Panc1 (cell line): Measurements from ENCODE around the gene VWA5B1. TPM values are rescaled to one million over a fixed set of nuclear protein-coding genes. Genes with fewer than 3 reads are reported as not detected.

Experiments
- ATAC-seq: fragments of 200-7000 bp; cut with Tn5 transposase; 2 replicates; pipeline ENCODE4 v1.9.1; 2020; ENCODE audit warnings: mild to moderate bottlenecking, moderate library complexity
- BruUV-seq: library from RNA; stranded (reverse); fragments of 400-500 nt; replicated peaks from 2 replicates; lab custom pipeline; 2021; lab: Mats Ljungman, UMichigan
- CTCF ChIA-PET: fragments of 300-600 bp; sonication (Branson Sonifier 250); formaldehyde crosslinking; loops from one replicate; lab custom pipeline; 2022; ENCODE audit warnings: antibody characterized with exemption; lab: Charles Lee
- POLR2A ChIA-PET: fragments of 300-600 bp; sonication (Branson Sonifier 250); formaldehyde crosslinking; loops from one replicate; lab custom pipeline; 2022; ENCODE audit warnings: antibody characterized with exemption; lab: Charles Lee
- DNase-seq: peaks from one replicate; pipeline ENCODE4 v3.0.0-alpha.2; 2010; ENCODE audit warnings: low read depth, low spot score
- H3K27ac ChIP-seq: 2 replicates; pipeline ENCODE4 v1.5.1; 2011; ENCODE audit warnings: mild to moderate bottlenecking, low read length, inconsistent platforms
- H3K27me3 ChIP-seq: fragments of 200-500 bp; sonication (Bioruptor generic); 2 replicates; pipeline ENCODE4 v1.6.0; 2014; ENCODE audit warnings: low read length, inconsistent platforms; ENCODE audit not compliant: control insufficient read depth, insufficient read depth
- H3K36me3 ChIP-seq: fragments of 200-500 bp; sonication (Bioruptor generic); 2 replicates; pipeline ENCODE4 v1.5.1; 2014; ENCODE audit warnings: inconsistent platforms, mild to moderate bottlenecking, low read length, moderate library complexity; ENCODE audit not compliant: control insufficient read depth, insufficient read depth
- H3K4me1 ChIP-seq: 2 replicates; pipeline ENCODE4 v1.5.1; 2011; ENCODE audit warnings: inconsistent platforms, mild to moderate bottlenecking, low read length, moderate library complexity; ENCODE audit not compliant: control insufficient read depth, insufficient read depth
- H3K4me3 ChIP-seq, 2 experiments: 2 replicates each; pipeline ENCODE4 v1.5.1; 2011 to 2012; ENCODE audit warnings: low read depth in 2 of 2, low read length in 2 of 2, mild to moderate bottlenecking in 2 of 2, inconsistent platforms in 1 of 2, moderate library complexity in 1 of 2
- H3K9me3 ChIP-seq: fragments of 200-500 bp; sonication (Bioruptor generic); 2 replicates; pipeline ENCODE4 v1.5.1; 2014; ENCODE audit warnings: low read depth, mild to moderate bottlenecking, inconsistent platforms, low read length, moderate library complexity; ENCODE audit not compliant: control insufficient read depth, insufficient read depth
- POLR2AphosphoS5 ChIP-seq: IDR thresholded peaks from 2 replicates; pipeline ENCODE4 v1.6.1; 2012; ENCODE audit warnings: mild to moderate bottlenecking, low read depth, low read length, moderate library complexity
- REST ChIP-seq, 2 experiments: IDR thresholded peaks; 2 replicates each; pipeline ENCODE4 v1.6.1; 2011 to 2012; ENCODE audit warnings: low read depth in 2 of 2, control low read depth in 1 of 2, low read length in 1 of 2, mild to moderate bottlenecking in 1 of 2, moderate library complexity in 1 of 2; ENCODE audit not compliant: insufficient read depth in 1 of 2
- SIN3A ChIP-seq: IDR thresholded peaks from 2 replicates; pipeline ENCODE4 v1.6.1; 2012; ENCODE audit warnings: low read depth, mild to moderate bottlenecking, low read length, moderate library complexity, borderline replicate concordance; ENCODE audit not compliant: insufficient read depth
- TCF7L2 ChIP-seq: IDR thresholded peaks from 2 replicates; pipeline ENCODE4 v1.6.1; 2011; ENCODE audit warnings: mild to moderate bottlenecking, low read depth, low read length, inconsistent platforms
- in situ Hi-C: cut with HindIII; loops from 2 replicates; pipeline ENCODE4 v1.10.0; 2016; ENCODE audit warnings: low sequenced_read_pairs, low pct_unique_long_range_greater_than_20kb
- intact Hi-C: fragments of 100-400 bp; cut with micrococcal nuclease; formaldehyde crosslinking; loops from one replicate; pipeline ENCODE4 v1.10.0; 2022; ENCODE audit not compliant: unreplicated experiment
- total RNA-seq: library from RNA; stranded (reverse); gene quantifications from one replicate; pipeline ENCODE4 v1.2.1, GENCODE V29; 2021; ENCODE audit not compliant: unreplicated experiment
- TF ChIP-seq, protein P1 (sequence below): fragments of 450-650 bp; IDR thresholded peaks from 2 replicates; pipeline ENCODE4 v1.5.1; 2017; ENCODE audit warnings: mild to moderate bottlenecking

Gene VWA5B1
- total RNA-seq, 1 experiment from 2014 or later = not detected

- Histone ChIP-seq H3K4me1 (no peaks in the 10 kb centered on the region), H3K27me3 (no peaks in the 10 kb centered on the region; the same call in 1 of the 2 replicates), H3K27ac (no peak overlapping the region), H3K9me3 (no peaks in the 10 kb centered on the region), H3K36me3 (no peaks in the 10 kb centered on the region), H3K4me3 (no peak overlapping the region)
- ATAC-seq = no peak
- TF ChIP-seq SIN3A (no peak), POLR2AphosphoS5 (no peak), REST (IDR thresholded peaks at IDR 0.05; ENCODE audit: insufficient read depth in 1 of 2, low read depth in 2 of 2, low read length in 1 of 2) (no peak), TCF7L2 (no peak)
- TF ChIP-seq, protein P1, sequence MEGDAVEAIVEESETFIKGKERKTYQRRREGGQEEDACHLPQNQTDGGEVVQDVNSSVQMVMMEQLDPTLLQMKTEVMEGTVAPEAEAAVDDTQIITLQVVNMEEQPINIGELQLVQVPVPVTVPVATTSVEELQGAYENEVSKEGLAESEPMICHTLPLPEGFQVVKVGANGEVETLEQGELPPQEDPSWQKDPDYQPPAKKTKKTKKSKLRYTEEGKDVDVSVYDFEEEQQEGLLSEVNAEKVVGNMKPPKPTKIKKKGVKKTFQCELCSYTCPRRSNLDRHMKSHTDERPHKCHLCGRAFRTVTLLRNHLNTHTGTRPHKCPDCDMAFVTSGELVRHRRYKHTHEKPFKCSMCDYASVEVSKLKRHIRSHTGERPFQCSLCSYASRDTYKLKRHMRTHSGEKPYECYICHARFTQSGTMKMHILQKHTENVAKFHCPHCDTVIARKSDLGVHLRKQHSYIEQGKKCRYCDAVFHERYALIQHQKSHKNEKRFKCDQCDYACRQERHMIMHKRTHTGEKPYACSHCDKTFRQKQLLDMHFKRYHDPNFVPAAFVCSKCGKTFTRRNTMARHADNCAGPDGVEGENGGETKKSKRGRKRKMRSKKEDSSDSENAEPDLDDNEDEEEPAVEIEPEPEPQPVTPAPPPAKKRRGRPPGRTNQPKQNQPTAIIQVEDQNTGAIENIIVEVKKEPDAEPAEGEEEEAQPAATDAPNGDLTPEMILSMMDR = no peak
- no peak for DNase-seq
- no TSS peak for BruUV-seq
- CTCF ChIA-PET = no interaction called here
- POLR2A ChIA-PET = no interaction called here
- intact Hi-C loops (no loop called here), in situ Hi-C loops (no loop called here)
Measured at GRCh38 chr1:20262810-20263534, 27.7 kb upstream of the VWA5B1 start.

DNA sequence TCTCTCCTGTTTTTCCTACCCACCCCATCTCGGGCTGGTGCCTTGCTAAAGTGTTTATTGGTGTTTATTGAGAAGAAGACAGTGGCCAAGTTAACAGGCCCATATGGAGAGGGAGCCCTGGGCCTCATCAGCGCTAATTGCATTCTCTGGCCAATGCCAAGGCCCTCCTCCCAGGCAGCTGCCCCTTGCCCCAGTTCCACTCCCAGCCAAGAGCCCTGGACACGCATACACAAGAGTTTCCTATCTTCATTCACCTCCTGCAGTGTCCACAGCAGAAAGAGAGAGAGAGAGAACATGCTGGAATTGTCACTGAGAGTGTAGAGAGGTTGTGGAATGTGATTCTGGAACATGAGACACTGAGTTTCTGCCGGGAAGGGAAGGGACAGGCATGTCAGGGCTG, 25.4 kb upstream of the VWA5B1 start:
- Histone ChIP-seq H3K36me3 (no peaks in the 10 kb centered on the region), H3K4me3 (no peak overlapping the region), H3K4me1 (no peaks in the 10 kb centered on the region), H3K27me3 (no peaks in the 10 kb centered on the region), H3K9me3 (no peaks in the 10 kb centered on the region), H3K27ac (no peak overlapping the region)
- ATAC-seq (no peak), DNase-seq (no peak)
- ChIA-PET CTCF (no interaction called here), POLR2A (no interaction called here)
- in situ Hi-C loops (no loop called here), intact Hi-C loops (no loop called here)
- BruUV-seq = no TSS peak
- no peak for TF ChIP-seq TCF7L2
- no peak for TF ChIP-seq POLR2AphosphoS5
- TF ChIP-seq SIN3A = no peak
- no peak for TF ChIP-seq REST (IDR thresholded peaks at IDR 0.05; ENCODE audit: insufficient read depth in 1 of 2, low read depth in 2 of 2, low read length in 1 of 2)
- TF ChIP-seq, protein P1 = no peak
